NOMO-1 (cell line): ENCODE data around the gene FAM219A.
"Not testable (repeated sequence)": the region's sequence is repeated elsewhere in the genome, so short reads cannot be mapped to it uniquely, and the experiment has no call there.

Experiments used
- DNase-seq, 2 experiments: peaks; one replicate each; lab custom pipeline; 2025; ENCODE audit not compliant: unreplicated experiment in 2 of 2; lab: John Stamatoyannopoulos, UW

The FAM219A gene

DNA sequence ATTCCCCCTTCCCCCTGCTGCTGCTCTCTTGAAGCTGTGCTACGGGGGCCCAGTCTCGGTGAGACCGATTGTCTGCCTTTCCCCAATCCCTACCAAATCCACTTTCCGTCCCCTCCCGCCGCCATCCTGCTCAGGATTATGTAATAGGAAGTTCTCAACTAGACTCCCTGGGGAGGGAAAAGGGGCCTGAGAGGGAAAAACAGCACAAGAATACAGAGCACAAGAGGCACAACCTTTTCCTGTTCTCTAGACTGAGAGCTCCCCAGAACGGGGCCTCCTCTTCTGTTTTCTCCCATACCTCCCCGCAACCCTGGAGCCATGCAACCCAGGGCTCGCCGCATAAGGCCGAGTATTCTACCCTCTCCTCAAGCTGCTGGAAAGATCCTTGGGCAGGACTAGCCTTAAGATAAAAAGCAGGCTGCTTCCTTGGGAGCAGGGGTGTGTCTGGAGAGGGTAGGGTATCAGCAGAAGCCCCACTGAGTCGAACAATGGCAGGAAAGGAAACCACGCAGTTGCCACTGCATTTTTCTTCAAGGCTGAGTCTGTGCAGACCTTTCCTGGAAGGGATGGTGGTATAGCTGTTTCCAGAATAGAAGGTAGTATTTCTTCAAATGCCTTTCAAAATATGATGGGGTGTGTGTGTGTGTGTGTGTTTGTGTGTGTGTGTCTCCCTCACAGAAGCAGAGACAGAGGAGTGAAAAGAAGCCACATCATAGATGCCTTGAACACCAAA lies 94.6 kb downstream of the FAM219A start:
- DNase-seq, result no peak

DNA sequence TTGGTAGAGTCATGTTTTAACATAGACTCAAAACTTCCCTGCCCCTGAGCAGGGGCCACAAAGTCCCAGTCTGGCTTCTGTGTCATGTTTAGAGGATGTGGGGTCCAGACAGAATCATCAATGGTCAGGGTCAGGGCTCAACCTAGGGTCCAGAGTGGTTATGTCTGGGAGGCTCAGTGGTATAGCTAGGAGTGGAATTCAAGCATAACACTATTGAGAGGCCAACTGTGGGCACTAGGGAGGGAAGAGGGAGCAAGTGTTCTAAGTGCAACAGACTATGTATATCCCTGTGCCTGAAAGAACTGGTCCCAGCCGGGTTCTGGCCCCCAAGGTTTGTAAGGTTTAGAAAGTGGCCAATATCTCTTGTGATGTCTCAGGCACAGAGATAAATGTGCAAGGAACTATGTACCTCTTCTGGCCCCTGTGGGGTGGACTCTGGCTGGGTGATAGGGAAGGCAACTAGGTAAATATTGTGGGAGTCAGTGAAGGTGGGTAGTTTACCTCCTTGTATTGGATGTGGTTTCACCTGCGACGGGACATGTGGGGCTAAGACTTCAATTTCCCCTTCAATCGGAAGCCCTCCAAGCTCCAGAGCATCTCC lies 95.7 kb downstream of the FAM219A start:
- no peak for DNase-seq

DNA sequence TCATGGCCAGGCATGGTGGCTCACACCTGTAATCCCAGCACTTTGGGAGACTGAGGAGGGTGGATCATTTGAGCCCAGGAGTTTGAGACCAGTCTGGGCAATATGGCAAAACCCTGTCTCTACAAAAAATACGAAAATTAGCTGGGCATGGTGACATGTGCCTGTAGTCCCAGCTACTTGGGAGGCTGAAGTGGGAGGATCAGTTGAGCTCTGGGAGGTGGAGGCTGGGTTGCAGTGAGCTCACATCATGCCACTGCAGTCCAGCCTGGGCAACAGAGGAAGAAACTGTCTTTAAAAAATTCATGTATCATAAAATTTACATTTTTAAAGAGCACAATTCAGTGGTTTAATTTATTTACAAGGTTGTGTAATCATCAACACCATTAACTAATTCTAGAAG lies 105.4 kb downstream of the FAM219A start:
- DNase-seq, result not testable (repeated sequence)

DNA sequence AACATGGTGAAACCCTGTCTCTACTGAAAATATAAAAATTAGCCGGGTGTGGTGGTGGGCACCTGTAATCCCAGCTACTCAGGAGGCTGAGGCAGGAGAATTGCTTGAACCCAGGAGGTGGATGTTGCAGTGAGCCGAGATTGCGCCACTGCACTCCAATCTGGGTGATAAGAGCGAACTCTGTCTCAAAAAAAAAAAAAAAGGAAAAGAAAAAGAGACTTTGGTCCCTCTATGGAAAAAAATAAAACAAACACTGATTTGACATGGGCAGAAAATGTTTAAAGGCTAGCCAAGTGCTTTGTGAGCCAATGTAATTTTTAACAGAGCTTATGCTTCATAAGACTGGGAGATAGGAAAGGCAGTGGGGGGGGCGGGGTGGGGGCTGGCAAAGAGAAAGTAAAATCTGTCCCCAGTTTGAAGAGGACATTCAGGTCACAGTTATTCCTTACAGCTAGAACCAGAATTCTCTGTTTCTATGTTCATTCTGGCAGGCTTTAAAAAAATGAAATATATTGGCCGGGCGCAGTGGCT lies 106.2 kb downstream of the FAM219A start:
- DNase-seq, result not testable (repeated sequence)

DNA sequence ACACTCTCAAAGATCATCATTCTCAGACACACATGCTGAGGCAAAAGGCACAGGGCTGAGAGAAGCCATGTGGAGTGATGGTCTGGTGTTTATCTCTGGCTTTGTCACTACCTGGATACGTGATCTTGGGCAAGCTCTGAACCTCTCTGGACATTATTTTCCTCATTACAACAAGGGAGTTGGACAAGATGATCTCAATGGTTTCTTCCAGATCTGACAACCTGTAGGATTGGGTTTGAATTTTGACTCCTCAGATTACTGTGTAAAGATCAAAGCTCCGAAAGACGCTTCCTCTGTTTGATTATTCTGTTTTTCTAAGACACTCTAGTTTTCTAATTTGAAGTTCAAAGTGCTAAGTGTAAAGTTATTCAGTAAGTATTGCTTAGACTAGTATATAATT lies 109.0 kb downstream of the FAM219A start:
- no peak for DNase-seq
